Measurements from ENCODE around the gene ADAMTS17.

Gene ADAMTS17

DNA sequence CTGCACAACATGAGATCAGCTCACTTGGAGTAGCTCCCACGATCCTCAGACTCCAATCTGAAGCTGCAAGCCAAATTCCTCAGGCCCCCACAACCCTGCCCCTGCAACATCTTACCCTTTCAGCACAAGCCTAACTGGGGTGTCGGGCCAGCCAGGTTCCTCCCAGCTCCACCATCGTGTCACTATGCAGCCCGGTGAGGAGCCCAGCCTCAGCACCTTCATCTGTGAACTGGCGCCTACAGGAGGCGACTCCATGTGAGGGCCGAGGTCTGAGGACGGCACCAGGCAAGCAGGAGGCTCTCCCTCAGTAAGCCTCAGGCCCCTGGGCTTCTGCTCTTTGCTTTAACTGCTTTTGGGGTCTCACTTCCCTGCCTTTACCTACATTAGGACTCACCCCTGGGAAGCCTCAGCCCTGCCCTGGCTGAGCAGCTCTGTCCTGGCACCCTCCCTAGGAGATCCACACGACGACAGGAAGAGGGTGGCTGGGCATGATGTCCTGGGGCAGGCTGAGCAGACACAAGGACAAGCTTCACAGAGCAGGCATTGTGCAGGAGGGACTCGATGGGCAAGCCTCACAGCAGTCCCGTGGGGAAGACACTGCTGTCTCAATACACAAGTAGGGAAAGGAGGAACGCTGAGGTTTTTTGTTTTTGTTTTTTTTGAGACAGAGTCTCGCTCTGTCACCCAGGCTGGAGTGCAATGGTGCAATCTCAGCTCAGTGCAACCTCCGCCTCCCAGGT, 104.6 kb downstream of the ADAMTS17 start:
- DNase-seq (ENCODE audit: low read depth, low spot score) = no peak

DNA sequence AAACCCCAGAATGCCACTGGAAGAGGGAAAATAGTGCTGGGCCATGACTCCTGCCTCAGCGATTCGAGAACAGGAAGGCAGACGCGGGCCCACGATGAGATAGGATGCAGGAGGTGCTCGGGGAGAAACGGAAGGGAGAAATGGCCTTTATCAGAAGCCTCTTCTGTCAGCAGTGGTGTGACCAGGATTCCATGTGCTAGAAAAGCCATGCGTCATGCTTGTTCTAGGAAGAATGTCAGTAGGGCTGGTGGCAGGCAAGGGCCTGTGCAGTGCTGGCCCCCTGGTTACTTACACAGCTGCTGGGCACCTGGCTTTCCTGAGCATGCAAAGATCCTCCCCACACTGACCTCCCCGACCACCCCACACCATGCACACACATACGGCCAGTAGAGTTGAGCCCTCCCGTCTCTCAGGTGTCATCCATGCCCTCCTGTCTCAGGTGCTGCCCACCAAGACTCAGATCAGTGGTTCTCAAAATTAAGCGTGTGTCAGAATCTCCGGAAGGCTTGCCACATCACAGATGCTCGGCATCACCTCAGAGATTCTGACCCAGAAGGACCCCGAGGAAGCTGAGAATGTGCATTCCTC, 106.7 kb downstream of the ADAMTS17 start:
- no peak for DNase-seq (ENCODE audit: low read depth, low spot score)
- H3K4me3 ChIP-seq (ENCODE audit: low read length) = no peak overlapping the region

More for the DNA sequence above, 104.6 kb downstream of the ADAMTS17 start:
- no peak overlapping the region for H3K4me3 ChIP-seq (ENCODE audit: low read length)

DNA sequence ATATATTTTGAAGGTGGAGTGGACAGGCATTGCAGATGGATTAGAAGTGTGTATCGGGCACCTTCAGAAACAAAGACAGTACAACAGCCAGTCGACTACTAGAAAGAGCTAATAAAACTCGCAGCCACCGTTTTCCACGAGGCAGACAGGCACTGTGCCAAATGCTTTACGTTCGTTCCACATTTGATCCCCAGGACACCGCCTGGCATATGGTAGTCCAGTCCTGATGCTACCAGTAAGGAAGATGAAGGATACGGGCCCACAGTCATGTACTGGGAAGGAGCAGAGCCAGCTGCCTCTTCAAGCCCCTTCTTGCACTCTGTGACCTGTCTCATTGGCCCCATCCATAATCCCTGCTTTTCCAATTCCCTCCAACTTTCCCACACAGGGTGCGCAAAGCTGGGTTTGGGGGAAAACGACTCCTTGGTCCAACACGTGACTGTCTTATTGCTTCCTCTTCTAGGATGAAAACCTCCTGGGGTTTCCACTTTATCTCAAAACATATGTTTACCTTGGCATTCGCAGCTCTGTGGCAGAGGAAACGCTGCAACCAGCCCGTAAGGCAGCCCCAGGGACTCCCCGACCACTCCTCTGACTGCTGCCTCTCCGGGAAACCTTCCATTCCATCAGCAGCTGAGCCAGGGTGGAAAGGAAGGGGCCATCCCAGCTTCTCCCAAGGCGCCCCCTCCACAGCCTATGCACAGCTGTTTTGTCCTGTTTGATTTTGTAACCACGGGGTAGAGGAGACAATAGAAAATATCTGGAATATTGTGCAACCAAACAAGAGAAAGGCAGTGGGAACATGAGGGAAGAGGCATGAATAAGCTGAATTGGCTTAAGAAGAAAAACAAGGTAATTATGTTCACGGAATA, 107.4 kb downstream of the ADAMTS17 start:
- H3K4me3 ChIP-seq (ENCODE audit: low read length) = no peak overlapping the region
- no peak for DNase-seq (ENCODE audit: low read depth, low spot score)

DNA sequence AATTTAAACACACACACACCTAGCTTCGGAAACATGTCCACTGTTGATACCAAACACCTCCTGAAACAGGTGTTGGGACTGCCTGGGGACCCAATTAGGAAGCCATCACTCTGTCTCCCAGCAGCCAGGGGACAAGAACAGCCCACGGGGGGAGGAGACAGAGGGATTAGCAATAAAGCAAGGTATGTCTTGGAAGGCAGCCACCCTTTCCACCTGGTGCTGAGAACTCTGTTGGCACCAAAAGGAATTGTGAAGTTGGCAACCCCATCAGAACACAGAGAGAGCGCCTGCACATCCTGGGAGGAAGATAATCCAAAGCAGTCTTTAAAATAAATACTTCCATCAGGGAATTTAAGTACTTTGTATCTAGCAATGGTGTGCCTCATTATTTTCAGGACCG, 111.0 kb downstream of the ADAMTS17 start:
- no peak for DNase-seq (ENCODE audit: low read depth, low spot score)
- no peak overlapping the region for H3K4me3 ChIP-seq (ENCODE audit: low read length)

DNA sequence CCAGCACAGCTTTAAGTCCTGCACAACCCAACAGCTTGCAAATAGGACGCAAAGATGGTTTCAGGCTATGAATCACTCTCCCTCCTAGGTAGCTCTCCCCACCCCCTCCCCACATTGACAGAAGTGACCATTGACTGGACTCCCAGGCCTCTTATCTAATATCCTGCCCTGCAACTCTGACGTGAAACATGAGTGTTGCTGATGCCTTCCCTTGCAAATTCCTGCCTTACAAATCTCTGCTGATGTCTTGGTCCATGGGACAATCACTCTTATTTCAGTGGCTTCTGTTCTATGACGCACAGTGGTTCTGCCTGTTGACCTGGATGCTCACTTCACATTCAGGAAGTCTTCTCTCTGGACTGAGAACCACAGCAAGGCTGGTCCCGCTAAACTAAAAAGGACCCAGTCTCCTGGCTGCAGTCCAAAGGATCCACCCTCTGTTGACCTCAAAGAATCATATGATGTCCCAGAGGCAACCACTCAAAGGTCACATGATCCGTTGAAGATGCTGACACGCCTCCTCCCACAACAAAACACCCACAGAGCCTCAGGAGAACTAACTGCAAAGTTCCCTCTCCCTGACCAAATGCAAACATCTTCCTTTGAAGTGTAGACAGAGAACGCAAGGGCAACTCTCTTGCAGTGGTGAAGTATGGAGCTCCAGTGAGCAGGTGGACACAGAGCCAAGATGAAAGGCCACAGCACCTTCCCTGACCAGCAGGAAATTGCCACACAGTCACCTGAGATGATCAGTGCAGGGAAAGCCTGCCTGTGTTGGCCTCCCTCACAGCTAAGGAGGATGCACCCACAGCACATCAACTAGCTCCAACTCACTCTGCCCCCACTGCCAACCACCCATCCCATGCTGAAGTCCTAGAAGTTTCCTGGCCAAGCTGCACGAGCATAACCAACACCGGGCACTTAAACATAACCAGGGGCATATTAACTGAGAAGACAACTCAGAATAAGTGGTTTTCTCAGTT, 112.3 kb downstream of the ADAMTS17 start:
- DNase-seq (ENCODE audit: low read depth, low spot score) = peak; percentile 37
- H3K4me3 ChIP-seq (ENCODE audit: low read length) = no peak overlapping the region

DNA sequence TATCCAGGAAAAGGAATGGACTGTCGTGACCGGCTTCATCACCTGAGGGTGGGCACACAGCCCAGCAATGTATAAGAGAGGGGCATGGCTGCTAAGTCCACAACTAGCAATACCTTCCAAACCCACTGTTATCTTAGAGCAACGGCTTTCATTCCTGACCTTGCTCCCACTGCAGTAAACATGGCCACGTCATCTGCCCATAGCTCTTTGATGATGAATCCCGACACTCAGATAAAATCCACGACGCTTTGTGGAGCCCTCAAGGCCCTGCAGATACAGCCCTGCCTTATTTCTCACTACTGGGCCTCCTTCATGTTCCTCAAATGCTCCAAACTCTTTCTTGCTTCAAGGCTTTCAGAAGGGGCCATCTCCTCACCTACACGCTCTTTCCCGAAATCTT, 114.0 kb downstream of the ADAMTS17 start:
- DNase-seq (ENCODE audit: low read depth, low spot score) = no peak
- no peak overlapping the region for H3K4me3 ChIP-seq (ENCODE audit: low read length)

DNA sequence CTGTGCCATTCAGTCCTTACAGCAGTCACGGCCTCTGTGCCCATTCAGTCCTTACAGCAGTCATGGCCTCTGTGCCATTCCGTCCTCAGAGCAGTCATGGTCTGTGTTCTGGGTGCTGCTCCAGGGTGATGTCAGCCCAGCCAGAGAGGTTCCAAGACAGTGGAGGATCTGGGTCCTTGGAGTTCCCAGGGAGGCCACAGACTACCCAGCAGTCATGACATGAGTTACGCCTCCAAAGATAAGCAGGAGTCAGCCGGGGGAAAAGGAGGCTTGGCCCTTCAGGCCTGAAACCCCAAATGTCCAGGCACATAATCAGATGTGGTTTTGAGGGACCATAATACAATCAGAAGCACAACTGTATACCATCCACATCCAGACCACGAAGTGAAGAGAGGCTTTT, 115.7 kb downstream of the ADAMTS17 start:
- H3K4me3 ChIP-seq (ENCODE audit: low read length) = no peak overlapping the region
- DNase-seq (ENCODE audit: low read depth, low spot score) = no peak

DNA sequence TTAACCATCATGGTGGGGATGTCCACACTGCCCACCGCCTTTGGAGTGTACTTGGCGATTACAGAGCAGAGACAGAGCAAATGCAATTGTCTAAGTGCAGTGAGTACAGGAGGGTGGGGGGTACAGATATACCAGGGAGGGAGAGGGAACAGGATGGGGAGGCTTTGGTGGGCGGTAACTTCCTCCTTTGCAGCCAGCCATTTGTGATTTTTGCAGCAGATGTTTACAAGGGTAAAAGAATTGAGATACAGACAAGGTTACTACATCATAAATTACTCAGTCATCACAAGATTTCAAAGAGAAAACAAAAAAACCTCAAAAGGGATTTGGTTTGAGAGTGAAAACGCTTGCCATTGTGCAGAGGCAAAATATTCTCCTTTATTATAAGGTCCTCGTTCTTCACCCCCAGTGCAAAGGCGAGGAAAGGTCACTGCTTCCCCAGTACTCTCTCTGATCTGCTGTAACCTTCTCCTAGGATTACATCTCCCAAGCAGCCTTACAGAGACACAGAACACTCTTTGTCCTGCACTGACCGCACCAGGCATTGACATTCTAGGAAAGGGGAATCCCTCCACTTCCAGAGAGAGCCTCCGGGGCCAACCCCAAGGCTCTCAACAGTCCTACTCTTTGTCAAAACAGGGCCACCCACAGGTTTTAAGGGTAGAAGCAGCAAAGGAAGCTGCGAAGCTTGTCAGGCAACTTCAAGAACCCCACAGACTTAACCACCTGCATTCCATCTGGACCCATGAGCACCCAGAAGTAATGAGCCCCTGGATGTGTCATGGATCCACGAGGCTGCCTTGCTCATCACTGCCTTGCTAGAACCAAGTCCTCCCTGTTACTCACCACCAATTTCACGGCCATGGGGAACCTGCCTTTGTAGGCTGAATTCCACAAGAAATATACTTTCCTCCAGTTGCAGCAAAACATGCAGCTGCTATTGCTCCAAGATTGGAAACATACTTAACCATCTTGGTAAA, 117.3 kb downstream of the ADAMTS17 start:
- peak; percentile 29 for DNase-seq (ENCODE audit: low read depth, low spot score)
- H3K4me3 ChIP-seq (ENCODE audit: low read length) = no peak overlapping the region

DNA sequence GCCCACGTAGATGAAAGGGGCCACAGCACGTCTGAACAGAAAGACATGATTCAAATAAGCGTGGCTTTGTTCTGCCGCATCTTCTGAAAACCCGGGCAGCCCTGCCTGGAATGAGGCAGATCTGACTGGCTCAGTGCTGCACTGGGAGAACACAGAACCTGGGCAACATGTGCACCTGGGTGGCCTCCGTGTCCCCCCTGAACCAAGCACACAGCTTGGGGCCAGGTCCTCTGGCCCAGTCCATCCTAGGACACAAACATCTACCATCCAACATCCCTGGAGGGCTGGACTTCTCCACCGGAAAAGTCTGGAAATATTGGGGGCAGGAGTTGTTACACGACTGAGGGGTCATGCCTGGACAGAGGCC, 119.4 kb downstream of the ADAMTS17 start:
- DNase-seq (ENCODE audit: low read depth, low spot score) = no peak
- H3K4me3 ChIP-seq (ENCODE audit: low read length) = no peak overlapping the region

DNA sequence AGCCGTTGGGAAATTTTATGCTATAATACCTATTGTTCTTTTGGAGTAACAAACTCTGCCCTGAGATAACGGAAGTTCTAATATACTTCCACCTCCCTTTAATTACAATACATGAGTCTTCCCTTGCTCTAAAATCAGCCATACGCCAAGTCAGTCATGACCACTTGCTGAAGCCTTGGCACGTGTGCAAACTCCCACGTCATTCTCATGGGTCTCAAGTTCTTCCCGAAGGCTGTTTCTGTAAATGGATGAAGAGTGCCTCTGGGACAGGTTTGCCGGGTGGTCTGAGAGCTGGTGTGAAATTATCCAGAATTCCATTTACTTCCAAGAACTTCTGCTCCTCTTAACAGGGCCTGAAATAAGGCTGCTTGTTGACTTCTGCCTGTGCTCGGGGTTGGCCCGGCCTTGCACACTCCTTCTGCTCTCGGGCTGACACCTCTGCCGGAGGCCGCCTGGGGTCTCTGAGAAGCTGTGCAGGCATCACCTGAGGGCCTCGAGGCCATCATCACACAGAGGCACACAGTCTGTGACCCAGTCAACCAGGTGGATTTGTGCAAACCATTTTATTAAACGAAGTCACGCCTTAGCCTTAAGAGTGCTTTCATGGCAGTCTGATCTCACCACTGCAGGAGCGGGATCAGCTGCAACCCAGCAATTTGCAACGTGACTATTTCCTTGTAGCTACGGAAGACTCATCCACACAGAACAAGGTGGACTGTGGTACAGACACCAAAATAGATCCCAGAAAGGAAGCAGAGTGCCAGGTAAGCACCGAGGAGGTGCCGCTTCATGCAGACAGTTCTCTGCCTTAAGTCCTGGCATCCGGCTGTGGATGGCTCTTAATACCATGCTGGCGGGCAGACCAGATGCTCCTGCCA, 120.1 kb downstream of the ADAMTS17 start:
- no peak for DNase-seq (ENCODE audit: low read depth, low spot score)
- no peak overlapping the region for H3K4me3 ChIP-seq (ENCODE audit: low read length)

DNA sequence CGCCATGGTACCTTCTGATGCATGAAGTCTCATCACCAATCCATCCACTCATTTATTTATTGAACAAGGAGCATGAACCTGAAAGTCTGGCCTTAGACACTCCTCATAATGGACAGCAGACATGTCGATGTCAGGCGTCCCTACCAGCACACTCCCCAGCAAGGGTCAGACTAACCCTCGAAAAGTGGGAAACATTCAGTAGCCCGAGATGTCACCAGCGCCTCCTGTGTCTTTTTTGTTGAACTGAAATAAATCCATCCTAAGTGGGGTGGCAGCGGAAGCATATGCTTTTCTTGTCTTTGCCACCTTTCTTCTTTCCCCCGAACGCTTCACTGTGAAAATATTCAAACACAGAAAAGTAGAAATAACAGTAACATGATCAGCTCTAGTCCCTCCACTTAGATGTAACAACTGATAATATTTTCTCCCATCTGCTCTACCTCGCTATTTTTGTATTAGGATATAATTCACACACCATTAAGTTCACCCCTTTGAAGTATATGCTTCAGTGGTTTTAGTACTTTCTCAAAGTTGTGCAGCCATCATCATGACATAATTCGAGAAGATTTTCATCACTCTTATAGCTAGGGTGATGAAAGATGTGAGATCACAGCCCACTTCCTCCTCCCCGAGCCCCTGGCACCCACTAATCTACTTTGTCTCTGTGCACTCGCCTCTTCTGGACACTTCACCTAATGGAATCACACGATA, 121.6 kb downstream of the ADAMTS17 start:
- no peak overlapping the region for H3K4me3 ChIP-seq (ENCODE audit: low read length)
- no peak for DNase-seq (ENCODE audit: low read depth, low spot score)

DNA sequence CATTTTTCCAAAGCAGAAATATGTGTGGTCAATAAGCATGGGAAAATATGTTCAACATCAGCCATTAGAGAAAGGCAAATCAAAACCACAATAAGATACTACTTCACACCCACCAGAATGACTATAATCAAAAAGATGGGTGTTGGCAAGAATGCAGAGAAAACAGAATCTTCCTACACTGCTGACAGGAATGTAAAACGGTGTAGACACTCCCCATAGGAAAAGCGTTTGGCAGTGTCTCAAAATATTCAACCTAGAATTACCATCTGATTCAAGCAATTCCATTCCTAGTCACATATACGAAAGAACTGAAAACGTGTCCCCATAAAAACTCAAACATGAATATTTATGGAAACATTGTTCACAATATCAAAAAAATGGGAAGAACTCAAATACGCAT, 123.3 kb downstream of the ADAMTS17 start:
- H3K4me3 ChIP-seq (ENCODE audit: low read length) = no peak overlapping the region
- no peak for DNase-seq (ENCODE audit: low read depth, low spot score)

DNA sequence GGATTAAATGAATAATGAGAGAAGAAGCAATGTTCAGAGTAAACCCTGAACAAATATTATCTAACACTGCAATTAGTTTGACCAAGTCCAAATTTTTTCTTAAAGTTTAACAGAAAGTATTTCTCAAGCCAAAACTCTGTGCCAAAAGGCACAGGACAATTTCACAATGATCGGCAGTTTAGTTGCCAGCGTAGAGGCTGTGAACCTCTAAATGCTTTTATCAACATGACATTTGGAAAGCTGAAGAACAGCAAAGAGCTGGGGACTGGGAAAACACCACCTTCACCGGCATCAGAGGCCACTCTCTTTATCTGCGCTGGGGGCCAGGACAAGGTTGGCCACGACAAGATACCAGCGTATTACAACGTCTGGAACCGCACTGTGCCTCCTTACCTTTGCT, 125.6 kb downstream of the ADAMTS17 start:
- no peak for DNase-seq (ENCODE audit: low read depth, low spot score)
- H3K4me3 ChIP-seq (ENCODE audit: low read length) = no peak overlapping the region

DNA sequence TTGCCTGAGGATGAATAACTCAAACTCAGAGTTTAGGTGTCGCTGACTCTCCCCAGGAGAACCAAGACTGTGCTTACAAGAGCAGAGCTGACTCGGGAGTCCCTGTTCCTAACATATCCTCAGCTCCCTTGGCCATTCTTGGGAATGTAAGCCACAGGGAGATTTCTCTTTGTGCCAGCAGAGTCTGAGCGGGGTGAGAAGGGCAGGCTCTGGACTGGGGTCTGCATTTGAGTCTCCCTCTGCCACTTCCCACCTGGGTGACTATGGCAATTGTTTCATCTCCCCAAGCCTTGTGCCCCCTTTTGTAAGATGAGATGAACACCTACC, 126.0 kb downstream of the ADAMTS17 start:
- DNase-seq (ENCODE audit: low read depth, low spot score) = no peak
- no peak overlapping the region for H3K4me3 ChIP-seq (ENCODE audit: low read length)

DNA sequence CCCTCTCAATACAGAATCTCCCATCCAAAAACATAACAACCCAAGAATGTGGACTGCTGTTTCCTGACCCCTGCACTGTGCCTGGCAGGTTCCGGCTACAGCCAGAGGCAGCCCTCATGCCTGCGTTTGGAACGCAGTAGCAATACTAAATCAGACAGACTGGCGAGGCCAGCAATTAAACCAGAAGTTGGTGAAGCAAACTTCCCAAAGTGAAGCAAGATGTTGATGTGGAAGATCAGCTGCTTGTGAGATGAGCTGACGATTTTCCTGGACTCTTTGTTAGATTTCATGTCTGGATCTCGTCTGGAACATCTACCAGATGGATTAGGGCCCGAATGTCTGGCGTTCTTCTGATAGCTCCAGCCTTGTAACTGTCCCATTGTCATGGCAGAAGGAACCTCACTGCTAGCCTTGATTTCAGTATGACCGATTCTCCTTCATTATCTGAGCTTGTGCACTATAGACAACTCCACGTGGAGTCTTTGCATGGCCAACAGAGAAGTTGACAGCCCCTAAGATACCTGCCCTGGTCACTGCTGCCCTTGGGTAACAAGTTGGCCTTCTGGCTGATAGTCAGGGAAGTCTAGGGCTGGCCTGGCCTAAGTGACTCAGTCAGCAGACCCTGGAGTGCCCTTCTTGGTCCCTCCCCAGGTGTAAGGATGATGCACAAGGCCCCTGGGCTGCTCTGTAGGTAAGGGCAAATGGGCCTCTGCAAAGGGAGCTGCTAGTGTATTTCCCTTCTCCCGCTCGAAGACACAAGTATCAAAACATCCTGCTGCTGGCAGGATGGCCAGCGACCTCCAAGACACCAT, 126.5 kb downstream of the ADAMTS17 start:
- no peak for DNase-seq (ENCODE audit: low read depth, low spot score)

More for the DNA sequence above, 126.5 kb downstream of the ADAMTS17 start:
- H3K4me3 ChIP-seq (ENCODE audit: low read length) = no peak overlapping the region

Measured in Jurkat, Clone E6-1 (cell line).